ENCODE data around the gene PAK6.

- no peak for TF ChIP-seq CTCF (conservative IDR thresholded peaks at IDR 0.05; ENCODE audit: low read length)
- no peak for TF ChIP-seq EZH2phosphoT487 (IDR thresholded peaks at IDR 0.05; ENCODE audit: borderline replicate concordance)
Observed at GRCh38 chr15:40278026-40278425, 39.2 kb downstream of the PAK6 start.

All from Loucy (cell line).